GM18498 (cell line): ENCODE results near the gene PTPRD.

Experiments
- ATAC-seq: cut with Tn5 transposase; IDR thresholded peaks from one replicate; pipeline ENCODE4 v1.9.1; 2021; ENCODE audit warnings: mild to moderate bottlenecking, moderate library complexity; ENCODE audit not compliant: unreplicated experiment

PTPRD gene

DNA sequence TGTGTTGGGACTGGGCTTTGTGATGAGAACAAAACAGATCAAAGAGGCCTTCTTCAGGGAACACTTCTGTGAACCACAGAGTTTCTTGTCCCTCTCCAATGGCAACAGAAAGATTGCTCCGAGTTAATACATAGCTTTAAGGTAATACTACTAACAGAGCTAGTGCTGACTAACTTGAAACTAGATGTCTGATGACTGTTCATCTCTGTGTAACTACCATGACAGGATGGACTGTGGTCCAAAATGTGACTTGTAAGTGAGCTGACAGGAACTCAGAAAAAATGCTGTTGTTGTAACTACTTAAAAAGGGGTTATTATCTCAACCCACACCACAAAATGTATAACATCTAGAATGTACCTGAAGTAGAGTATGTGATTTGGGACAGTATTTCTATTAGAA, 2183.0 kb downstream of the PTPRD start:
- no peak for ATAC-seq

GRCh38 chr9:8429157-8429556, 2183.6 kb downstream of the PTPRD start:
- ATAC-seq: no peak

GRCh38 chr9:8428389-8428788, 2184.4 kb downstream of the PTPRD start:
- no peak for ATAC-seq

GRCh38 chr9:8424786-8425410, 2187.9 kb downstream of the PTPRD start:
- ATAC-seq: no peak

- no peak for ATAC-seq
Measured at GRCh38 chr9:8420416-8420815, 2192.4 kb downstream of the PTPRD start.

GRCh38 chr9:8419596-8420275, 2193.1 kb downstream of the PTPRD start:
- ATAC-seq: no peak

DNA sequence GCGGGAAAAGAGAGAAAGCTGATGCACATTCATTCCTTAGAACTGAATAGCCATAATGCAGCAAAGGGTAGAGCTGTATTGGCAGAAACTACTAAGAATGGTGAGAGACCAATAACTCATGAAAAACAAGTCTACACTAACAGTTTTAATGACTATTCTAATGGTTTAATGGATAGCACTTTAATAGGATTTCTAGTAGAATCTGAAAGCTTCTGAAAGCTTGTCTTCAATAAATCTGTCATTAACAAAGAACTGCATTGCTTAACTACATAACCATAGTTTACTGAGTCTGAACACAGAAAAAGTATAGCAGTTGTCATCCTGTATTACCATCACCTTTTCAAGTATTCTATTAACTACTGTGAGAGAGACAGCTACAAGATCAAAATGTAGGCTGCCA, 2195.5 kb downstream of the PTPRD start:
- ATAC-seq: no peak

- no peak for ATAC-seq
Measured at GRCh38 chr9:8412327-8412726, 2200.5 kb downstream of the PTPRD start.

DNA sequence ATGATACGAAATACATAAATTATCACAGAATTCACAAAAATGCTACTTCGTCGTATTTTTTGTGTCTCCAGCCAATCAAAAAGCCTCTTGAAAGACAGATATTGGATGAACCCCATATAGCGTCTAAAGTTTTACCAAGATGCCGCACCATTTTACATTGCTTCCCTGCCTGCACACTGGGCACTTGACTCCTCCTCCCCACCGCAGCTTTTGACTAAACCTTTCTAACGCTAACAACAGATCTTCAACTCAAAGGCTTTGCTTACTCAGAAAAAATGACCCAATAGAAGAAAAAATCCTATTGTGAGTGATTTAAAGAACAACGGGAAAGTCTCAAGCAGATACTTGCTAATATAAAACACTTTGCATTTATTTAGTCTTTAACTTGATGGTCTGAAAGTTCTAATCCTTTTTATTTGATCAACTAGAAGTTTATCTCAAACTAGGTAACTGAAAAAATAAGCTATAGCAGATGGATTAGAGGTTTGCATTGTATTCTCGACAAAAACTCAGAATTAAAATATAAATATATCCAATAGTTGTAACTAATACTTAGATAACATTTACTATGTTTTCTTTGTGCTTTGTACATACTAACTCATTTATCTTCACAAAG, 2204.1 kb downstream of the PTPRD start:
- ATAC-seq: no peak

DNA sequence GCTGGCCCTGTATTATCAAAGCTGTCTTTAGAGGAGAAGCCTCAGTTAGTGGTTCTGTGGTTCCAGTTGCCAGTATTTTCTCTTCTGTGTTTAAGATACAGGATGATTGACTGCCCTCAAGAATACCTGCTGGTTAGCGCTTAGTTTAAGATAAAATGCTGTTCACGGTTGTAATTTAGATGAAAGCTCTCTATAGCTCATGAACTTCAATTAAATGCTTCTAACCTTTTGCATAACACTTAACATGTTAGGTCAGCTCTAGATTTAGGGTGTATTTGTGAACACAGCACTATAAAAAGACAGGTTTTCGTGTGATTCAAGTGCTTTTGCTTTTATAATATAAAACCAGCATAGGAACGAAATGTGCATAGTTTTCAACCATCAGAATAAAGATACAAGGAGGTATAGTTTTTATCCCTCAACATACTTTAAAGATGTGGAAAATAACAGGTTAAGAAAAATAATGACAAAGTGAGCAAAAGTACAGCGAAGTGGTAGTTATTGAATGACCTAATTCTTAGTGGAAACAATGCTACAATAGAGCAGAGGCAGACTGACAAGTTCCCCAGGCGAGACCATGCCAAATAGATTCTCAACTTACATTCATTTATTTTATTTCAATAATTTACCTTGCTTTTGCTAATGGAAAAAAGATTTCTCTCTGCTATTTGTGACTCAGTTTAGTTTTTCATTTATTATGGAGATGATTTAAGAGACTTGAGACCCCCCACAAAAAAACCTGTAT, 2210.7 kb downstream of the PTPRD start:
- no peak for ATAC-seq

DNA sequence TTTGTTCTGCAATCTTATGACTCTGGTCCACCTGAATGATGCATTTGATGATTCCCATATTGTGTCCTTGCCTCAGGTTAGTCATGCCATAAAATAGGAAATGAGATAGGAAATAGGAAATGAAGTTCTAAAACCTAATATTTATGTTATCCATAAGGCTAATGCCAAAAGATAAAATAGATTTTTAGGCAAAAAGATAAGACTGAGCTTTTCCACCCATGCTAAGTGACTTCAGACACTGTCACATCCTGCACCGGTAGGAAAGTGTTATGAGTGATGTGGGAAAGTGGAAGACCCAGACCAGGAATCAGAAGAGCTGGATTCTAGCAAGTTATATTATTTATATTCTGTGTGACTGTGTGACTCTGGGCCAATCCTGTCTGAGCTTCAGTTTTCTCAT, 2212.4 kb downstream of the PTPRD start:
- no peak for ATAC-seq

DNA sequence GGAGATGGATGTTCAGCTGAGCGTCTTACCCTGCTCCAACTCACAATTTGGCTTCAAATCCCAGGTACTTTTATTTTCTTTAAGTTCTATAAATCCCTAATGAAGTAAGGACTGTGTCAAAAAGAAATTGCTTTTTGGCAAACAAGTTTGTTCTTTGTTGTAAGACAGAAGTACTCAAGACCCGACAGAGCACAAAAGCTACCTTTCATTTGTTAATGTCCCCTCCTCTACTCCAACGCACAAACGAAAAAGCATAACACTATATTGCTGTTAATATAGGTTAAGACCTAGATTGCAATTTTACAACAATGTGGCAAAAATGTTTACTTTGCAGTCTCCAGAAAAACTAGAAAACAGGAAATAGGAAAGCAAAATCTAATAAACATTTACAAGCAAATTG, 2217.8 kb downstream of the PTPRD start:
- no peak for ATAC-seq

GRCh38 chr9:8394341-8394740, 2218.5 kb downstream of the PTPRD start:
- no peak for ATAC-seq

DNA sequence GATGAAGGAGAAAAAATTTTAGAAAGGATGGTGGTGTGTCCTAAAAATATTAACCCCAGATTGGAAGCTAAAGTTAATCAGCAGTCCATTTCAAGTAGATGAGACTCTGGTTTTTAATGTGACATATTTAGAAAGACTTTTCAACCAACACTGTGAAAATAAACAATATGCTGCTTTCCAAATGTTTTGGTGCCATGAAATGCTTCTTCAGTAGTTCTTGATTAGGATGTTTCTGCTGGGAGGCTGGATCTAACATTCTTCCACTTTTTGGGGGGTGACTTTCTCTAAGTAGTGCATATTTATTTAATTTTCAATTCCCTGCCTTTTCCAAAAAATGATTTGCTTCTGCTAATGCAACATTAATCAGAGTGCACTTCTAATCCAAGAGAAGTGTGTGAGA, 2219.9 kb downstream of the PTPRD start:
- ATAC-seq: no peak

DNA sequence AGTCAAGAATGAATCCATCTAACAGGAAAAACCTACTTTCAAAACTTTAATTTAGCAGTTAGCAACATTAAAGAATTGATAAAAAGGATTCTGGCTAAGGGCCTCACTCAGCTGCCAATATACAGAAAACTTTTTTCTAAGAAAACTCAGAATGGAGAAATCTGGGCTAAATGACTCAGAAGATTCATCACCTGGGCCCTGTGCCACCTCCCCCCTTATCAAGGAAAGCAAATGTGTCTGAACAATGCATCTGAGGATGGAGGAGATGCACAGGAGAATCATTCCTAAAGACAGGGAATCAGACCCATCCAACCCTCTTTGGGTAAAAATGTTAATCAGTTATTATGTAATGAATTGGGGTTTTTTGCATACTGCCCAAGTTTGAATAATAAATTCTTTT, 2221.2 kb downstream of the PTPRD start:
- no peak for ATAC-seq

- ATAC-seq: no peak
Measured at GRCh38 chr9:8391132-8391531, 2221.7 kb downstream of the PTPRD start.

DNA sequence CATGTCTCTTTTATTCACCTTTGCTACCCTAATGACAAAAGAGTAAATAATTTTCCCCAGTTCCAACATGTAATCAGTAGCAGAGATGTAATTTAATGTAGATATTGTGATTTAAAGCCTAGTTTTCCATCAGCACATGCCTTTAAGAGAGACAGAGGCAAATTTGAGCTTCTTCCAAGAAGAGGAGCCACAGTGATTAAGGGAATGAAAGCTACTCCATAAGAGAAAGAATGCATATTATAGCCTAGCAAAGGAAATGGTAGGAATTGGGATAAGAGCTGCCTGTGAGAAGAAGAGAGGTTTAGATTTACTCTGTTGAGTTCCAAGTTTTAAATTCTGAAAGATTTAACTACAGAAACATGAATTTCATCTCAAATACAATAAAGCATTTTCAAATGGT, 2222.2 kb downstream of the PTPRD start:
- no peak for ATAC-seq

GRCh38 chr9:8389531-8389930, 2223.3 kb downstream of the PTPRD start:
- no peak for ATAC-seq

GRCh38 chr9:8388132-8388531, 2224.7 kb downstream of the PTPRD start:
- ATAC-seq: no peak

DNA sequence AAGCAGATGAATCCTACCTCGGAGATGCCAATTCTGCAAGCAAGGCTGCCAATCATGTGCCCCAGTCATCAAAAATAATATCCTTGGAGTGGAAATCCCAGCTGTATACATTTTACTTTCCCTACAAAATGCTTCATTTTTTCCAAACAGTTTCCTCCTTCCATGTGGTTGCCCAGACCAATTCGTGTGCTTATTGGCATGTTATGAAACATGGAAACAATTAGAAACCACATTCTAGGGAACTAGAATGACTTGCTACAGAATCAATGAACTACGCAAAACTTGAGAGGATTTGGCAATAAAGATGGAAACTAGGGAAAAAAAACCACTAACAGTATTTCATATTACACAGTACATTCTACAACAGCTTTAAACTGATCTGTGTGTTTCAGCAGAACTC, 2228.7 kb downstream of the PTPRD start:
- ATAC-seq: no peak

GRCh38 chr9:8382777-8383527, 2229.8 kb downstream of the PTPRD start:
- no peak for ATAC-seq
